NCI-H748 treated with DMSO at 0.1 percent for 48 hours (cell line): ENCODE measurements around the gene PSMD12.

Experiments
- DNase-seq: peaks from one replicate; lab custom pipeline; 2025; lab: John Stamatoyannopoulos, UW

Gene PSMD12

DNA sequence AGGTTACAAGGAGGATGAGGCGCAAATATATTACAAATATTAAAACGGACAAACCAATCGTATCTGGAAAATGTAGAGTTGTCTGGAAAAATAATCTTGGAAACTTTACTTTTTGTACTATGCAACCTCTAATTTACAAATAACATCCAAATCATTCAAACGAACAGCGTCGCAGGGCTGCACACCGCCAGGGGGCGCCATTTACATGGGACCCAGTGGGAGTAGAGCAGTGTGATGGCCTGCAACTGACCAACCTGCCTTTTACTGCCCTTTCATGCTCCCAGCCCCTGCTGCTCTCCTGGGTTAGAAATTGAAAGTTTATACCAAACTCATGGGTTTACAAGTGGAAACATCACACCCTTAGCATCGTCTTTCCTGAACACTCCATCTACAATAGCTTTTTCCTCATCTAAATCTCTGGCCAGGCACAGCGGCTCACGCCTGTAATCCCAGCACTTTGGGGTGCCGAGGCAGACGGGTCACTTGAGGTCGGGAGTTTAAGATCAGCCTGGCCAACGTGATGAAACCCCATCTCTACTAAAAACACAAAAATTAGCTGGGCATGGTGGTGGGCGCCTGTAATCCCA is 20.7 kb upstream of the PSMD12 start:
- DNase-seq: peak; percentile 36

- no peak for DNase-seq
These were observed 19.0 kb upstream of the PSMD12 start for GRCh38 chr17:67385122-67385988.

DNA sequence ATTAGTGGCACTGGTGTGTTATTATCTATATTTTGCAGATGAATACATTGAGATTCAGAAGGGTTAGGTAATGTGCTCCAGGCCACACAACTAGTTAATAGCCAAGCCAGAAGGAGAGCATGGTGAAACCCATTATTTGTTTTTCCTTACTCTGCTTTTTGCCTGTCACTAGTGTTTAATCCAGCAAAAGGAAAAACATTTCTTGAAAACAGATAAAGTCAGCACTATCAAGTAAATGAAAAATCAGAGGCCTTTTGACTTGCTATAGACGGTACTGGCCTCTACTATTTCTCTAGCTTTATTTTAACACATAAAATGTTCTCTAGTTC is 15.5 kb upstream of the PSMD12 start:
- DNase-seq: no peak

DNA sequence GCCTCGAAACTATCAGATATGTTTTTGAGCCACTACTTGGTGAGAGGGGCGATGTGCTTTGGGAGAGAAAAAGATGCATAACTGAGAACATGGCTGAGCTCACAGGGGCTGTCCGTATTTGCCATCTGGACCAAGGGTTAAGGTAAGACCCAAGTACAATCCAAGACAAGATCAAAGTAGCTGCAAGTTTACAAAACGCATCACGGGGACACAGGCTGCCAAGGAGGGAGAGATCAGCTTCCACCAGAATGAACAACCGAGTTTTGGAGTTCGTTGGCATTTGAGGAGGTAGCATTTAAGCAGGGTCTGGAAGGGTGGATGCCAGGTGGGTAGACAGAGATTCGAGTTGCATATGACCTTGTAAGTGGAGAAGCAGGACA is 12.9 kb upstream of the PSMD12 start:
- DNase-seq: no peak

GRCh38 chr17:67378454-67379250 is 12.3 kb upstream of the PSMD12 start:
- DNase-seq: peak; percentile 44

GRCh38 chr17:67377488-67378453 is 11.4 kb upstream of the PSMD12 start:
- DNase-seq: peak; percentile 24

DNA sequence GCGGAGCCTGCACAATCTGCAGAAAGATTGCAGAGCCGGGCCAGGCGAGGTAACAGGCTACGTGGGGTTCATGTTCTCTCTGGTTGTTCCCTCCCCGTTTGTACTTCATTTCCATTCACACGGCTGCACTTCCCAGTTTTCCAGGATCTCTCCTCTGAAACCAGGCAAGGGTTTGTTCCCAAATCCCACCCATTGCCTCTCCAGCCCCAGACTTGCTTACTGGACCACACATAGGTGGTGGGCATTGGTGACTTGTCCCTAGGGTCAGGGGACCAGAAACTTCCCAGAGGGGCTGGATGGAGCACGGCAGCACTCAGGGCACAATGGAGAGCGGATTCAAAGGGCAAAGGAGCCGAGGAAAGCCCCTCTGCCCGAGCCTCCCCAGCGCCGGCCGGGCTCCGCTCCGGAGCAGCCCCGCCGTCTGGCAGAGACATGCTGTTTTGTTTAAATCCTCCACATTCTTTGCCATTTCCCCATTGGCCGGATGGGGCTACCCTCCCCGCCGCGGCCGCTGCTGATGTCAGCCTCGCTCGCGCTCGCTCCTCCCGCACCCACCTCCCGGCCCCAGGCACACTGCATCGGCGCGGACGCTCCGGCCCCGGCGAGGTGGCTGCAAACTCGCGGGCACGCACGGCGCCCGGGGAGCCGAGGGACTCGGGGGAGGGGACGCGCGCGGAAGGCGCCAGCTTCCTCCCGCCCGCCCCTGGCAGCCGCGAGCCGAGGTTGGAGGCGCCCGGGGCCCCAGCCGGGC is 10.5 kb upstream of the PSMD12 start, which contains the start of gene PITPNC1:
Gene PITPNC1 (plus strand): TSS at position 545 of the 751 bp plus-strand sequence.
- peak; percentile 36 for DNase-seq

DNA sequence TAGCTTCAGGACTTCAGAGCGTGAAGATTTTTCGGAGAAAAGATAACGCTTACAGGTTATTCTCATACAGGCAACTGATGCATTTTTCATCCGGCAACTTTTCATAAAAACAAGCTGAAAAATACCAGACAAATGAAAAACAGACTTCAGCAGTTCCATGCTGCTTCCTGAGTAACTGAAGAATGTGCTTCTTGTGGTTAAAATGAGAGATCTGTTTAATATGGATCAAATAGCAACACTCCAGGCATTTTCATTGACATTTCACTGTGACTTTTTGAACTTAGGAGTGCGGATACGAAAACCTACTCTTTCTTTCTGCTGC is 10.0 kb upstream of the PSMD12 start:
- no peak for DNase-seq

GRCh38 chr17:67375716-67376115 is 9.3 kb upstream of the PSMD12 start:
- no peak for DNase-seq

DNA sequence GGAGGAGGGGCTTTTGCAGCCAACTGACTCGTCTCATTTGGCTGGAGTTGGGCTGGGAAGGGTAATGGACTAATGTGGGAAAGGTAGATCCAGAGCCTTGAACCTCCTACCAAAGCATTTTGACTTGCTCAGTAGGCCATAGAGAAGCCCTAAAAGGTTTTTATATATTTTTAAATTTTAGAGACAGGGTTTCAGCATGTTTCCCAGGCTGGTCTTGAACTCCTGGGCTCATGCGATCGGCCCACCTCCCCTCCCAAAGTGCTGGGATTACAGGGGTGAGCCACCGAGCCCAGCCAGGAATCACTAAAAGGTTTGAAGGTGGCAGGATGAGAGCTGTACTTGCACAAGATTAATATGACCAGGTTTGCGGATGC is 8.7 kb upstream of the PSMD12 start:
- DNase-seq: no peak

DNA sequence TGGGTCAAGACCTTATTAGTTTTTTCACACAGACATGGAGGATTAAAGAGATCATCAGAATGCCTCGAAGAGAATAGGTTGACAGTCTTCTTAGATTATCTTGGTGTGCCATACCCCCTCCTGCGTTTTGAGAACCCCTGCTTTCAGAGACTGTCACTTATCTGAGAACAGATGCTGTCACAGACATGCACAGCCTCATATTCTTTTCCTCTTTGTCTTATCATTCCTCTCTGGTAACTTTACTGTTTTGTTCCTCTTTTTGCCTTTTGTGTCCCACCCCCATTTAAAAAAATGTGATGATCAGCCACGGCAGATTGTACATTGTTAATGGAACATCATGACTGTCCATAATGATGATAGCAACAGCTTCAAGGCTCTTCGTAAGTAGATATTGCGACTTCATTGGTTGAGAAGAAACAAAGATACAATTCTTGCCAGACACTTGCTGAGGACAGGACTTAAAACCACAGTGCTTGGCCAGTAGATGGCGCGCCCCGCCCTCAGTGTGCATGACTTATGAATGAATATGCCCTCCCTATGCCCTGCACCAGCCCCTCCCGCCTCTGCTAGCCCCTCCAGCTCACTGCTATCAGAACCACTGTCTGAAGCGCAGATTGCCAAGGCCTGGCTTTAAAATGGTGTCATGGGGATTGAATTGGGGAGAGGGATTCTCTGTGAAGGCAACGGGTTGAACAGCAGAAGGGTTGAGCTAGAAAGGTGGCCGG is 8.1 kb upstream of the PSMD12 start:
- DNase-seq: peak; percentile 59

DNA sequence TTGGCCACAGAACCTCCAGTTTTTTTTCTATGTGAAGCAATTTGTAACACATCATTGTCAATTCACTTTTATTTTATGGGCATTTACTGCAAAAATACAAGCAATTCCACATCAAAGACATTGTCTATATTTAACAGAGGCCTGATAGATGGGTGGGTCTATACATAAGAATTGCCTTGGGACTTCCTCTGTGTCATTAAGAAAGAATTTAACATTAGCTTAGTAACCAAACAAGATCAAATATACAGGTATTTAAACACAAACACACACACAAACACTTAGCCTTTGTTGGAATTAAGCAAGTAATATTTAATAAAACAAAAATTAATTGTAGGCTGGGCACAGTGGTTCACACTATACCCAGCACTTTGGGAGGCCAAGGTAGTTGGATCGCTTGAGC is 6.4 kb upstream of the PSMD12 start:
- no peak for DNase-seq

GRCh38 chr17:67369676-67370075 is 3.3 kb upstream of the PSMD12 start:
- no peak for DNase-seq

DNA sequence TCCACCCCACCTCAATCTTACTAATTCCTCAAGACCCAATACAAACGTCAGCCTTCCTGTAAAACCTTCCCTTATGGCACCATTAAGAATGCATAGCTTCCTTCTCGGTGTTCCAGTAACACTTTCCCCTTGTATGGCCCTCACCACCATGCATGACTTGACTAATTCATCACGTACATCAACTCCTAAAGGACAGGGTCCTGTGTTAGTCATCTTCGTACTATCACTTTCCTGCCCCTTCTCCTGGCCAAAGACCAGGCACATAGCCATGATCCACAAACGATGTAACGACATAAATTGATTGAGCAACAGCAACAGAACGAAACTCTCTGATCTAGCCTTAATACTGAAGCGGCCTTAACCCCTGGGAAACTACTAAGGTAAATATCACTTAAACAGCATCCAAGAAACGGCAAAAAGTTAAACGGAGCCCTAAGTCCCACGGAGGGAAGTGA is 612 bp downstream of the PSMD12 start:
- no peak for DNase-seq

- no peak for DNase-seq
These were observed 1.3 kb downstream of the PSMD12 start for GRCh38 chr17:67364847-67365737.

- DNase-seq: no peak
These were observed 4.2 kb downstream of the PSMD12 start for GRCh38 chr17:67362173-67362572.

- no peak for DNase-seq
These were observed 5.5 kb downstream of the PSMD12 start for GRCh38 chr17:67360880-67361279.

GRCh38 chr17:67359960-67360791 is 6.2 kb downstream of the PSMD12 start:
- no peak for DNase-seq
